Thyroid gland (tissue), 4 donors: ENCODE data around the gene GPRC5D. TPM values are rescaled to one million over a fixed set of nuclear protein-coding genes. Genes with fewer than 3 reads are reported as not detected.

Experiments used
- DNase-seq, 2 donors: peaks; one replicate each; pipeline ENCODE4 v3.0.0-alpha.2; 2019
- H3K27ac ChIP-seq, 3 donors: fragments of 200-600 bp; sonication (generic); 1 replicate in 2 of 3; 2 replicates in 1 of 3; pipeline ENCODE4 v1.5.1; 2016 to 2019; ENCODE audit warnings: mild to moderate bottlenecking in 1 of 3, moderate library complexity in 1 of 3
- H3K27me3 ChIP-seq: fragments of 200-600 bp; sonication (generic); one replicate; pipeline ENCODE4 v1.5.1; 2019
- H3K36me3 ChIP-seq, 2 donors: fragments of 200-600 bp; sonication (generic); one replicate each; pipeline ENCODE4 v1.5.1; 2016 to 2019
- H3K4me1 ChIP-seq, 2 donors: fragments of 200-600 bp; sonication (generic); one replicate each; pipeline ENCODE4 v1.5.1; 2017 to 2019
- H3K4me3 ChIP-seq, 3 donors: fragments of 200-600 bp; sonication (generic); replicated peaks in 1 of 3; 1 replicate in 2 of 3; 2 replicates in 1 of 3; pipeline ENCODE4 v1.5.1; 2016; ENCODE audit warnings: mild to moderate bottlenecking in 1 of 3
- H3K9me3 ChIP-seq: fragments of 200-600 bp; sonication (generic); one replicate; pipeline ENCODE4 v1.5.1; 2017
- POLR2A ChIP-seq, 2 donors: fragments of 450-650 bp; IDR thresholded peaks; one replicate each; pipeline ENCODE4 v1.6.1; 2017; ENCODE audit warnings: antibody characterized with exemption in 2 of 2, mild to moderate bottlenecking in 2 of 2, moderate library complexity in 1 of 2
- WGBS, 2 donors: methylation state at CpG; one replicate each; pipeline ENCODE4 v1.1.5; 2017; 5-methylcytosine and 5-hydroxymethylcytosine counted together
- intact Hi-C: fragments of 100-400 bp; cut with DNase I; formaldehyde crosslinking; loops from one replicate; pipeline ENCODE4 v1.15.1; 2023
- total RNA-seq, 4 donors: library from RNA; depleted of rRNA; stranded (reverse); fragments of >200 nt; gene quantifications; one replicate each; pipeline ENCODE4 v1.2.3, GENCODE V29; 2016
- TF ChIP-seq, protein P1 (sequence below), 6 experiments: fragments of 200-600 bp in 3 of 6; fragments of 450-650 bp in 3 of 6; sonication (generic) in 3 of 6; IDR thresholded peaks; one replicate each; pipeline ENCODE4 v1.5.1; 2016 to 2019; ENCODE audit warnings: antibody characterized with exemption in 6 of 6, mild to moderate bottlenecking in 2 of 6, inconsistent platforms in 1 of 6, moderate library complexity in 1 of 6

Gene GPRC5D
- total RNA-seq, 4 donors from 2014 or later = not detected

DNA sequence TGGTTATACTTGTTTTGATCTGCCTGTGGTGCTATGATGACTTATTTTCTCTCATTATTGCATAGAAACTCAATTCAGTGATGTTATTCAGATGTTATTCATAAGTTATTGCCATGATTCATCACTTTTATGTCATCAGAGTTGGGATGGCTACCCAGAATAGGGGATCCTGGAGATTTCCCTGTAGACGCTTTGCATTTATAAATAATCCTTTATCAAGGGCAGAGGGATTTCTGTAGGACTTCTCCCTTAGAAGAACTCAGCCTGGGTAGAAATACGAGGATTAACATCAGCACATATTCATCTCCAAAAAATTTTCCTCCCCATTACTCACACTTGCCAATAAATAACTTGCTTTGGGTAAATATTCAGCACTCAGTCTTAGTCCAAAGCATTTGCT lies 55.7 kb downstream of the GPRC5D start:
- no peak for TF ChIP-seq POLR2A (IDR thresholded peaks at IDR 0.05)
- TF ChIP-seq, protein P1, sequence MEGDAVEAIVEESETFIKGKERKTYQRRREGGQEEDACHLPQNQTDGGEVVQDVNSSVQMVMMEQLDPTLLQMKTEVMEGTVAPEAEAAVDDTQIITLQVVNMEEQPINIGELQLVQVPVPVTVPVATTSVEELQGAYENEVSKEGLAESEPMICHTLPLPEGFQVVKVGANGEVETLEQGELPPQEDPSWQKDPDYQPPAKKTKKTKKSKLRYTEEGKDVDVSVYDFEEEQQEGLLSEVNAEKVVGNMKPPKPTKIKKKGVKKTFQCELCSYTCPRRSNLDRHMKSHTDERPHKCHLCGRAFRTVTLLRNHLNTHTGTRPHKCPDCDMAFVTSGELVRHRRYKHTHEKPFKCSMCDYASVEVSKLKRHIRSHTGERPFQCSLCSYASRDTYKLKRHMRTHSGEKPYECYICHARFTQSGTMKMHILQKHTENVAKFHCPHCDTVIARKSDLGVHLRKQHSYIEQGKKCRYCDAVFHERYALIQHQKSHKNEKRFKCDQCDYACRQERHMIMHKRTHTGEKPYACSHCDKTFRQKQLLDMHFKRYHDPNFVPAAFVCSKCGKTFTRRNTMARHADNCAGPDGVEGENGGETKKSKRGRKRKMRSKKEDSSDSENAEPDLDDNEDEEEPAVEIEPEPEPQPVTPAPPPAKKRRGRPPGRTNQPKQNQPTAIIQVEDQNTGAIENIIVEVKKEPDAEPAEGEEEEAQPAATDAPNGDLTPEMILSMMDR (IDR thresholded peaks at IDR 0.05) = no peak
- WGBS, 2 donors = 80 to 84% methylated on average over 2 of the region's 2 CpGs
- intact Hi-C loops = loop anchor here (10.0 kb wide), 1 partner anchor 171 kb away; no protein-coding TSS in a partner anchor

DNA sequence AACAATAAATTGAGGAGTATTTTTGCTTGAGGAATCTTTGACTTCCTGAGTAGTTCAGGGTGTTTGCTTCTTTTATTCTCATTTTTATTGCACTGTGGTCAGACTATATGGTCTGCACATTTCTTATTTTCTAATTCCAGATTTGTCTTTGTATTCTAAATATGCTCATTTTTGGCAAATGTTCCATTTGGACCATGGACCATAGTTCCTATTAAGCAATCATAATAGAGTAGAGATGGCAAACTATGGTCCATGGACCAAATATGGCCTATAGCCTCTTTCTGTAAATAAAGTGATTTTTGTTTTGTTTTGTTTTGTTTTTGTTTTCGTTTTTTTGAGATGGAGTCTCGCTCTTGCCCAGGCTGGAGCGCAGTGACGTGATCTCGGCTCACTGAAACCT lies 58.5 kb downstream of the GPRC5D start:
- intact Hi-C loops = loop anchor here (5.0 to 10.0 kb wide), 2 partner anchors 56 to 169 kb away; no protein-coding TSS in a partner anchor
- 60 to 67% methylated on average over 5 of the region's 5 CpGs for WGBS, 2 donors
- no peak for DNase-seq
- peak overlapping the region in 2 of 3 donors; percentile 38 to 47 for H3K4me3 ChIP-seq
- H3K27me3 ChIP-seq = no peaks in the 10 kb centered on the region
- peak overlapping the region; percentile 88 to 98 (median 94) for H3K27ac ChIP-seq
- peaks cover 21 to 32% of the 10 kb centered on the region in 2 donors for H3K4me1 ChIP-seq
- no peaks in the 10 kb centered on the region for H3K36me3 ChIP-seq
- TF ChIP-seq POLR2A (IDR thresholded peaks at IDR 0.05) = no peak
- TF ChIP-seq, protein P1 (IDR thresholded peaks at IDR 0.05) = no peak
- no peaks in the 10 kb centered on the region for H3K9me3 ChIP-seq

More for the DNA sequence above, 55.7 kb downstream of the GPRC5D start:
- no peak overlapping the region for H3K4me3 ChIP-seq
- H3K9me3 ChIP-seq = no peaks in the 10 kb centered on the region
- no peaks in the 10 kb centered on the region for H3K27me3 ChIP-seq
- no peak for DNase-seq
- peak overlapping the region in 2 of 3 donors; percentile 36 to 53 for H3K27ac ChIP-seq
- peaks cover 42 to 49% of the 10 kb centered on the region in 2 donors for H3K4me1 ChIP-seq
- no peaks in the 10 kb centered on the region for H3K36me3 ChIP-seq

DNA sequence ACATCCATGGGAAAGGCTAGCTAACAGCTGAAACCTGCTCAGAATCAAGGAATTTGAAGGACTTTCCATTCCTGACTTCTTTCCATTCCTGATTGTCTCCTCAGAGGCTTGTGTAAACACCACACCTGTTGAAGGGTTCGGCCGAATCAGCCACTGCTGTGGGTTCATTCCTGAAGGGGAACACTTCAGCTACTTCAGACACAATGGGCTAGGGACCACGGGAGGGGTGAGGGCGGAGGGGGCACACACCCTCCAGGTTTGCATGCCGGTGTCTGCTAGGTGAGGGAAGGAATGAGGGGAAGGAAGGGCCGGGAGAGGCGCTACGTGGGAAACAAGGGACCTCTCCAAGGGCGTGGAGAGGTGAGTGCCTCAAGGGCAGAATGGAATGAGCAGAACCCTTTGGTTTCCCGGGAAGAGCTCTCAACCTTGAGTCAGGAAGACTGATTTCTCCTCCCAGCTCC lies 59.3 kb downstream of the GPRC5D start:
- Histone ChIP-seq H3K4me1 (peaks cover 18 to 25% of the 10 kb centered on the region in 2 donors), H3K36me3 (no peaks in the 10 kb centered on the region), H3K27me3 (no peaks in the 10 kb centered on the region), H3K4me3 (peak overlapping the region; percentile 27 to 47 (median 38)), H3K27ac (peak overlapping the region; percentile 88 to 98 (median 94)), H3K9me3 (no peaks in the 10 kb centered on the region)
- intact Hi-C loops = loop anchor here (5.0 to 10.0 kb wide), 2 partner anchors 55 to 168 kb away; no protein-coding TSS in a partner anchor
- WGBS, 2 donors = 24 to 28% methylated on average over 10 of the region's 10 CpGs
- TF ChIP-seq, protein P1 (IDR thresholded peaks at IDR 0.05) = no peak
- peak in 1 of 2 donors; percentile 71 for TF ChIP-seq POLR2A (IDR thresholded peaks at IDR 0.05)
- DNase-seq = peak; percentile 83 to 91

DNA sequence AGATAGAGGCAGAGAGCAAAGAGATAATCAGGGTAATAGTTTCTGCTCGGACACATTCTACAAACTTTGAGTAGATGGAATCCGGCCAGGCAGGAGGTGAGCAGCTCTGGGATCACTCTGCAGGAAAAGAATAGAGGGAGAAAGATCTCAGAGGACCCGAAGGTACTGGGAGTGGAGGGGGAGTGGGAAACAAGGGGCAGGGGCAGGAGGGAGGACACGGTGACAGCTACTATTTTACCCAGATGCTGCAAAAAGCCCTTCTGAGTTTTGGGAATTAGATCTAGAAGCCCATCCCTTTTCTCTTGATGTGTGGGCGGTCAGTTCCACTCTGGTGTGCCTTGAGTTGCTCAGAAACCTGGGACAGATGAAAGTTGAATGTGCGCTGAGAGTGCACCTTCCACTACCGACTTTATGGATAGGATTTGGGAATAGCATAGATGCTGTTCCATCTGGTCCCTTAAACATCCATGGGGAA lies 60.1 kb downstream of the GPRC5D start:
- Histone ChIP-seq H3K4me1 (peaks cover 18 to 25% of the 10 kb centered on the region in 2 donors), H3K27me3 (no peaks in the 10 kb centered on the region), H3K4me3 (peak overlapping the region; percentile 27 to 47 (median 38)), H3K27ac (peak overlapping the region; percentile 88 to 98 (median 94)), H3K36me3 (no peaks in the 10 kb centered on the region), H3K9me3 (no peaks in the 10 kb centered on the region)
- intact Hi-C loops = loop anchor here (5.0 to 10.0 kb wide), 2 partner anchors 55 to 167 kb away; no protein-coding TSS in a partner anchor
- 11 to 14% methylated on average over 7 of the region's 7 CpGs for WGBS, 2 donors
- peak; percentile 43 to 48 for DNase-seq
- TF ChIP-seq POLR2A (IDR thresholded peaks at IDR 0.05) = no peak
- TF ChIP-seq, protein P1 (IDR thresholded peaks at IDR 0.05) = no peak
